ENCODE results near the gene ERBB4. TPM values are rescaled to one million over a fixed set of nuclear protein-coding genes. Genes with fewer than 3 reads are reported as not detected.
A peak's percentile ranks its signal among the peaks of the same experiment; 100 is the strongest.

The ERBB4 gene
- polyA plus RNA-seq, 1 donor, result 6.4 TPM

GRCh38 chr2:211376410-211376809 is 1162.2 kb downstream of the ERBB4 start:
- no peak for DNase-seq

- DNase-seq, result no peak
Observed at GRCh38 chr2:211373203-211373602, 1165.4 kb downstream of the ERBB4 start.

- DNase-seq, result no peak
Observed at GRCh38 chr2:211371465-211371864, 1167.1 kb downstream of the ERBB4 start.

GRCh38 chr2:211368467-211368866 is 1170.1 kb downstream of the ERBB4 start:
- no peak for DNase-seq

- no peak for DNase-seq
Observed at GRCh38 chr2:211367711-211368110, 1170.9 kb downstream of the ERBB4 start.

- no peak for DNase-seq
Observed at GRCh38 chr2:211367293-211367692, 1171.3 kb downstream of the ERBB4 start.

GRCh38 chr2:211364911-211365310 is 1173.7 kb downstream of the ERBB4 start:
- DNase-seq, result no peak

GRCh38 chr2:211361383-211361782 is 1177.2 kb downstream of the ERBB4 start:
- no peak for DNase-seq

- DNase-seq, result no peak
Observed at GRCh38 chr2:211359347-211359746, 1179.3 kb downstream of the ERBB4 start.

- DNase-seq, result no peak
Observed at GRCh38 chr2:211358504-211358903, 1180.1 kb downstream of the ERBB4 start.

GRCh38 chr2:211354481-211354880 is 1184.1 kb downstream of the ERBB4 start:
- no peak for DNase-seq

- no peak for DNase-seq
Observed at GRCh38 chr2:211351987-211352386, 1186.6 kb downstream of the ERBB4 start.

GRCh38 chr2:211349031-211349430 is 1189.6 kb downstream of the ERBB4 start:
- DNase-seq, result peak; percentile 3

- no peak for DNase-seq
Observed at GRCh38 chr2:211347328-211347727, 1191.3 kb downstream of the ERBB4 start.

GRCh38 chr2:211344289-211344688 is 1194.3 kb downstream of the ERBB4 start:
- no peak for DNase-seq

- DNase-seq, result no peak
Observed at GRCh38 chr2:211333377-211333776, 1205.2 kb downstream of the ERBB4 start.

- no peak for DNase-seq
Observed at GRCh38 chr2:211331736-211332135, 1206.9 kb downstream of the ERBB4 start.

- DNase-seq, result no peak
Observed at GRCh38 chr2:211329882-211330281, 1208.7 kb downstream of the ERBB4 start.

GRCh38 chr2:211329421-211329820 is 1209.2 kb downstream of the ERBB4 start:
- no peak for DNase-seq

GRCh38 chr2:211328126-211328525 is 1210.5 kb downstream of the ERBB4 start:
- no peak for DNase-seq

Measured in hindlimb muscle (tissue), 1 donor.